ENCODE data around the gene RPS6KA5.

DNA sequence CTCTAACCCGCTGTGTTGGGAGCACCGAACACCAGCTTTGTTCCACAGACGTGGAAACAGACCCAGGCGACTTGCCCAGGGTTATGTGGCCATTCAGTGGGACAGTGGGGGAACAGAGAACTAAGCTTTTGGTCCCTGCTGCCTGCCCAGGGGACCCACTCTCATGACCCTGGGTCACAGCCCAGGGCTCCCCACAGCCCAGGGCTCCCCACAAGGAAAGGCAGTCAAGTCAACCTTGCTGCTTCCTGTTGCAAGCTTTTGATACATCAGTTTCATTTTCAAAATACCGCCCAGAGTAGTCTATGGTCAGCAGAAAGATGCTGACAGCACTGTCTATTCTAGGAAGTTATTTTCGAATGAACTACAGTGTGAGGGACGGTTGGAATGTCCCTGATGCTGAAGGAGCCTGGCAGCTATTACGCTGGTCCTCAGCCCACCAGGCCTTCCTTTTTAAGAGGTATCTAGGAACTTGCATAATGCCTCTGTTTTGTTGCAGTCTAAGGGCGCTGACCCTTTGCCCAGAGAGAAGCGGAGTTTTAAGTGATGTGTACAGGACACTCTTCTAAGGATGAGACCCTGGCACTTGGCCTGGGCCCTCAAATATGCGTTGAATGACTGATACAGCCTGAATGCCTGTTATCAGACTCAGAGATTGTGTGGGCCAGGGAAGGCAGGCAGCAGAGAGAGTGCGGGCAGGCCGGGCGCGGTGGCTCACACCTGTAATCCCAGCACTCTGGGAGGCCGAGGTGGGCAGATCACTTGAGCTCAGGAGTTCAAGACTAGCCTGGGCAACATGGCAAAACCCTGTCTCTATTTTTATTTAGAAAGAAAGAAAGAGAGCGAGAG, 231.6 kb downstream of the RPS6KA5 start:
- TF ChIP-seq, protein P1, sequence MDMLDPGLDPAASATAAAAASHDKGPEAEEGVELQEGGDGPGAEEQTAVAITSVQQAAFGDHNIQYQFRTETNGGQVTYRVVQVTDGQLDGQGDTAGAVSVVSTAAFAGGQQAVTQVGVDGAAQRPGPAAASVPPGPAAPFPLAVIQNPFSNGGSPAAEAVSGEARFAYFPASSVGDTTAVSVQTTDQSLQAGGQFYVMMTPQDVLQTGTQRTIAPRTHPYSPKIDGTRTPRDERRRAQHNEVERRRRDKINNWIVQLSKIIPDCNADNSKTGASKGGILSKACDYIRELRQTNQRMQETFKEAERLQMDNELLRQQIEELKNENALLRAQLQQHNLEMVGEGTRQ (IDR thresholded peaks at IDR 0.05), result no peak
- TF ChIP-seq POLR2A (IDR thresholded peaks at IDR 0.05; ENCODE audit: low read length) (no peak), TP53 (CRISPR knock-in tag; IDR thresholded peaks at IDR 0.05) (no peak), EHMT2 (IDR thresholded peaks at IDR 0.05; ENCODE audit: low read depth) (no peak), BHLHE40 (IDR thresholded peaks at IDR 0.05; ENCODE audit: low read depth, low read length) (no peak), CHD2 (IDR thresholded peaks at IDR 0.05; ENCODE audit: low read length, partially characterized antibody) (no peak), SMC3 (IDR thresholded peaks at IDR 0.05) (no peak), JUNB (IDR thresholded peaks at IDR 0.05) (no peak), RAD21 (conservative IDR thresholded peaks at IDR 0.05 in 1 of 2, IDR thresholded peaks at IDR 0.05 in 1 of 2) (no peak), PHF8 (IDR thresholded peaks at IDR 0.05; ENCODE audit: borderline replicate concordance, low read depth) (no peak)
- TF ChIP-seq, protein P2, sequence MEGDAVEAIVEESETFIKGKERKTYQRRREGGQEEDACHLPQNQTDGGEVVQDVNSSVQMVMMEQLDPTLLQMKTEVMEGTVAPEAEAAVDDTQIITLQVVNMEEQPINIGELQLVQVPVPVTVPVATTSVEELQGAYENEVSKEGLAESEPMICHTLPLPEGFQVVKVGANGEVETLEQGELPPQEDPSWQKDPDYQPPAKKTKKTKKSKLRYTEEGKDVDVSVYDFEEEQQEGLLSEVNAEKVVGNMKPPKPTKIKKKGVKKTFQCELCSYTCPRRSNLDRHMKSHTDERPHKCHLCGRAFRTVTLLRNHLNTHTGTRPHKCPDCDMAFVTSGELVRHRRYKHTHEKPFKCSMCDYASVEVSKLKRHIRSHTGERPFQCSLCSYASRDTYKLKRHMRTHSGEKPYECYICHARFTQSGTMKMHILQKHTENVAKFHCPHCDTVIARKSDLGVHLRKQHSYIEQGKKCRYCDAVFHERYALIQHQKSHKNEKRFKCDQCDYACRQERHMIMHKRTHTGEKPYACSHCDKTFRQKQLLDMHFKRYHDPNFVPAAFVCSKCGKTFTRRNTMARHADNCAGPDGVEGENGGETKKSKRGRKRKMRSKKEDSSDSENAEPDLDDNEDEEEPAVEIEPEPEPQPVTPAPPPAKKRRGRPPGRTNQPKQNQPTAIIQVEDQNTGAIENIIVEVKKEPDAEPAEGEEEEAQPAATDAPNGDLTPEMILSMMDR (IDR thresholded peaks at IDR 0.05), result no peak
- TF ChIP-seq, protein P3, sequence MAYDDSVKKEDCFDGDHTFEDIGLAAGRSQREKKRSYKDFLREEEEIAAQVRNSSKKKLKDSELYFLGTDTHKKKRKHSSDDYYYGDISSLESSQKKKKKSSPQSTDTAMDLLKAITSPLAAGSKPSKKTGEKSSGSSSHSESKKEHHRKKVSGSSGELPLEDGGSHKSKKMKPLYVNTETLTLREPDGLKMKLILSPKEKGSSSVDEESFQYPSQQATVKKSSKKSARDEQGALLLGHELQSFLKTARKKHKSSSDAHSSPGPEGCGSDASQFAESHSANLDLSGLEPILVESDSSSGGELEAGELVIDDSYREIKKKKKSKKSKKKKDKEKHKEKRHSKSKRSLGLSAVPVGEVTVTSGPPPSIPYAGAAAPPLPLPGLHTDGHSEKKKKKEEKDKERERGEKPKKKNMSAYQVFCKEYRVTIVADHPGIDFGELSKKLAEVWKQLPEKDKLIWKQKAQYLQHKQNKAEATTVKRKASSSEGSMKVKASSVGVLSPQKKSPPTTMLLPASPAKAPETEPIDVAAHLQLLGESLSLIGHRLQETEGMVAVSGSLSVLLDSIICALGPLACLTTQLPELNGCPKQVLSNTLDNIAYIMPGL (CRISPR knock-in tag; IDR thresholded peaks at IDR 0.05; ENCODE audit: borderline replicate concordance), result no peak
